WERI-Rb-1 (cell line): ENCODE data around the gene DPF3.
"Not testable (repeated sequence)": the region's sequence is repeated elsewhere in the genome, so short reads cannot be mapped to it uniquely, and the experiment has no call there.

Source experiments
- DNase-seq: peaks from one replicate; pipeline ENCODE4 v3.0.0-alpha.2; 2020
- H3K27ac ChIP-seq: fragments of 250-450 bp; sonication (Bioruptor Pico); 2 replicates; pipeline ENCODE4 v1.5.1; 2020; ENCODE audit warnings: mild to moderate bottlenecking, moderate library complexity
- H3K27me3 ChIP-seq: fragments of 250-450 bp; sonication (Bioruptor Pico); 2 replicates; pipeline ENCODE4 v1.5.1; 2021; ENCODE audit warnings: mild to moderate bottlenecking, low read depth, moderate library complexity; ENCODE audit not compliant: insufficient read depth, severe bottlenecking
- H3K36me3 ChIP-seq: fragments of 250-450 bp; sonication (Bioruptor Pico); 2 replicates; pipeline ENCODE4 v1.5.1; 2020; ENCODE audit warnings: mild to moderate bottlenecking, moderate library complexity
- H3K4me3 ChIP-seq: 2 replicates; pipeline ENCODE4 v1.5.1; 2011; ENCODE audit warnings: low read depth, mild to moderate bottlenecking, control low read depth, low read length
- H3K9me3 ChIP-seq: fragments of 250-450 bp; sonication (Bioruptor Pico); 2 replicates; pipeline ENCODE4 v1.5.1; 2021; ENCODE audit warnings: mild to moderate bottlenecking, moderate library complexity; ENCODE audit not compliant: severe bottlenecking
- TF ChIP-seq, protein P1 (sequence below): IDR thresholded peaks from 2 replicates; pipeline ENCODE4 v1.5.1; 2011; ENCODE audit warnings: low read depth, mild to moderate bottlenecking, control low read depth, inconsistent platforms, low read length

DPF3 gene

DNA sequence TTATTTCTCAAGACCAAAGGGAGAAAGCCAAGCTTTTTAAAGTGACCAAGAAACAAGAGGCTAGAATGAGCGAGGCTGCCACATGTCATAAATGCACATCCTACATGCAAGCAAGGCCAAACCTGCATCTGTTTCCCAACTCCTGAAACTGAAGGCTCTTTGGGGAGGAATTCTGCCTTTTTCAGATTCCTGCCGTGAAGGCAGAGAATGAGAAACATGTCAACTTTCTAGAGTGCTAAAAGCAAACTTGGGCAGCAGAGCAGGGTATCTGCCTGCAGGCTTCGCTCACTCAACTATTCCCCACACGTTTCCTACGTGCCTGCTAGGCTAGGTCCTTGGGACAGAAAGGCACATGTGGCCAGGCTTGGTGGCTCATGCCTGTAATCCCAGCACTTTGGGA lies 15.2 kb downstream of the DPF3 start:
- no peak for DNase-seq
- TF ChIP-seq, protein P1, sequence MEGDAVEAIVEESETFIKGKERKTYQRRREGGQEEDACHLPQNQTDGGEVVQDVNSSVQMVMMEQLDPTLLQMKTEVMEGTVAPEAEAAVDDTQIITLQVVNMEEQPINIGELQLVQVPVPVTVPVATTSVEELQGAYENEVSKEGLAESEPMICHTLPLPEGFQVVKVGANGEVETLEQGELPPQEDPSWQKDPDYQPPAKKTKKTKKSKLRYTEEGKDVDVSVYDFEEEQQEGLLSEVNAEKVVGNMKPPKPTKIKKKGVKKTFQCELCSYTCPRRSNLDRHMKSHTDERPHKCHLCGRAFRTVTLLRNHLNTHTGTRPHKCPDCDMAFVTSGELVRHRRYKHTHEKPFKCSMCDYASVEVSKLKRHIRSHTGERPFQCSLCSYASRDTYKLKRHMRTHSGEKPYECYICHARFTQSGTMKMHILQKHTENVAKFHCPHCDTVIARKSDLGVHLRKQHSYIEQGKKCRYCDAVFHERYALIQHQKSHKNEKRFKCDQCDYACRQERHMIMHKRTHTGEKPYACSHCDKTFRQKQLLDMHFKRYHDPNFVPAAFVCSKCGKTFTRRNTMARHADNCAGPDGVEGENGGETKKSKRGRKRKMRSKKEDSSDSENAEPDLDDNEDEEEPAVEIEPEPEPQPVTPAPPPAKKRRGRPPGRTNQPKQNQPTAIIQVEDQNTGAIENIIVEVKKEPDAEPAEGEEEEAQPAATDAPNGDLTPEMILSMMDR, result no peak
- Histone ChIP-seq H3K4me3 (no peak overlapping the region), H3K27me3 (no peaks in the 10 kb centered on the region), H3K27ac (no peak overlapping the region), H3K9me3 (no peaks in the 10 kb centered on the region), H3K36me3 (no peaks in the 10 kb centered on the region)

DNA sequence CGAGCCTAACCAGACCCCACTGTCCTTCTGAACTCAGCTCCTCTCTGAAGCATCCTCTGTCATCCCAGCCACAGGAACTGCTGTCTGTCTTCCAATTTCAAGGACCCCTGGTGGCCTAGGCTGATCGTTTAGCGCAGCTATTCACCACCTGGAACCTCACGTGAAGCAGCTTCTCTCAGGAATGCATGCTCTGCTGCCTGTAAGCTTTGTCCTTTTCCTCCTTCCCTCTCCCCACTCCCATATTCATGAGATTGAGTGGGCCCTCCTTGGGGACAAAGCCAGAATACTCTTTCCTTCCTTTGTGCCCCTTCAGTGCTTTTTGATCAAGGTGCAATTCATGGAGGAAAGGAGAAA lies 17.2 kb downstream of the DPF3 start:
- no peaks in the 10 kb centered on the region for H3K36me3 ChIP-seq
- H3K9me3 ChIP-seq, result peaks cover 5% of the 10 kb centered on the region
- H3K27ac ChIP-seq, result no peak overlapping the region
- TF ChIP-seq, protein P1, result no peak
- H3K4me3 ChIP-seq, result no peak overlapping the region
- H3K27me3 ChIP-seq, result no peaks in the 10 kb centered on the region
- no peak for DNase-seq

DNA sequence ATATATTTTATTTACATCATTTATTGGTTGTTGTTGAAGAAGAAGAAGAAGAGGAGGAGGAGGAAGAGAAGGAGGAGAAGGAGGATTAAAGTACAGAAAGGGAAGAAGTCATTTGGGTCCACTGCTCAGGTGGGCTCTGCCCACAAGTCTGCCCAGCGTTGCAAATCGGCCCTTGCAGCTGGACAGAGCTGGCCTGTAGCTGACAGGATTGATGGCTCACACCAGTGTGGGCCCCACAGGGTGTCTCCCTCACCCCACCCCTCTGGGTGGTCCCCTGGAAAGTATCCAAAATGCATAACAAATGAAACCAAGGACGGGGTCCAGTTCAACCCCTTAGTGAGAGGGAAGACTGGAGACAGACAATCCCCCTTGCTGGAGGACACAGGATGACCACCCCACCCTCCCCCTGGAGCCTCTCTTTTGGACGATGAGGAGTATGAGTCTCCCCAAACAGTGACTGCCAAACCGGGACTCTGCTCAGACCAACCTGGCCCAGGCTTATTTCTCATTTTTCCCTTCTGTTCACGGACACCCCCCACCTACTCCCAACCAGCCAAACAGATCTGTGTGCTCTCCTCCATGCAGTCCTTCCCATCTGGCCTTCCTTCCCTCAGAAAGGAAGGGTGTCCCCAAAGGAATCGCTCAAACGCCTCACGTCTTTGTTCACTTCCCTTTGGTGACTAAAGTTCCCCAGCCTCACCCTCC lies 17.7 kb downstream of the DPF3 start:
- Histone ChIP-seq H3K9me3 (peaks cover 8% of the 10 kb centered on the region), H3K36me3 (no peaks in the 10 kb centered on the region), H3K27ac (no peak overlapping the region), H3K27me3 (no peaks in the 10 kb centered on the region), H3K4me3 (no peak overlapping the region)
- TF ChIP-seq, protein P1, result no peak
- no peak for DNase-seq

DNA sequence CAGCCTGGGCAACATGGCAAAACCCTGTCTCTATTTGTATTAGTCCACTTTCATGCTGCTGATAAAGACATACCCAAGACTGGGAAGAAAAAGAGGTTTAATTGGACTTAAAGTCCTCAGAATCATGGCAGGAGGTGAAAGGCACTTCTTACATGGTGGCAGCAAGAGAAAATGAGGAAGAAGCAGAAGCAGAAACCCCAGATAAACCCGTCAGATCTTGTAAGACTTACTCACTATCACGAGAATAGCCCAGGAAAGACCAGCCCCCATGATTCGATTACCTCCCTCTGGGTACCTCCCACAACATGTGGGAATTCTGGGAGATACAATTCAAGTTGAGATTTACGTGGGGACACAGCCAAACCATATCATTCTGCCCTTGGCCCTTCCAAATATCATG lies 23.0 kb downstream of the DPF3 start:
- not testable (repeated sequence) for H3K27me3 ChIP-seq, H3K27ac ChIP-seq, H3K4me3 ChIP-seq, H3K9me3 ChIP-seq, H3K36me3 ChIP-seq, DNase-seq

DNA sequence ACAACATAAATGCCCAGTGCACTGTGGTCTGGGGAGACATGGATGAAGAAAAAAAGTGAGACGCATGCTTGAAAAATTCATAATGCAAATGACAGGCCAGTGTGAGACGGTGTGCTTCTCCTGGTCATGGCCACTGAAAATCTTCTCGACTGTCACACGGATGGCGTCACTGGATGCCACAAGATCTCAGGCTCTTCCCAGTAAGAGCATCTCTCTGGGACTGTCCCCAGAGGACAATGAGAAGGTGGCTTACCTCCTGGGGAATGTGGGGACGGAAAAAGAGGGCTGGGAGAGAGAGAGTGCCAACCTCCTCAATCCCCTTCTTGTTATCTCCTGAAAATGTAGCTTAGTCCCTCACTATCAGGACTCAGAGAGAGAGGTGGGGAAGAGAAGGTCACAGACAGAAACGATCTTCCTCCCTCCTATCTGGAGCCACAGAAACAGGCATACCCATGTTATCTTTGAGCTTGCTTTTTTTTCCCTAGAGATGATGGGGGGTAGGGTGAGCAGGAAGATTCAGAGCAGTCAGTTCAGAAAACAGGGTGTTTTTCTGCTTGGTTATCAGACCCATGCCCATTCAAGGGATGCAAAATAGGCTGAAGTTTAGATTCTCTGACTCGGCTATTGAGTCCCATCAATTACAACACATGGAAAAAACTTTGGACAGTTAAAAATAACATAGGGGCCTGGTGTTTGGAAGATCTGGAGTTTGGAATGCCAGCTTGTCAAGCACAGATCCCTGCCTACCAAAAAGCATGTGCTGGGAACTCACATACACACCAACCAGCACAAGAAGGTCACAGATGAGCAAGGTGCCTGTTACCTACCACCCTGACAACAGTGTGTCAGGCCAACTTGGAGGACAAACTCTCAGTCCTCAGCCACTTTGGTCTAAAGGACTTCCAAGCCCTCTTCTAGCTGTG lies 24.2 kb downstream of the DPF3 start:
- no peaks in the 10 kb centered on the region for H3K36me3 ChIP-seq
- TF ChIP-seq, protein P1, result no peak
- no peak for DNase-seq
- H3K27ac ChIP-seq, result no peak overlapping the region
- no peak overlapping the region for H3K4me3 ChIP-seq
- H3K9me3 ChIP-seq, result peaks cover 8% of the 10 kb centered on the region
- H3K27me3 ChIP-seq, result no peaks in the 10 kb centered on the region

DNA sequence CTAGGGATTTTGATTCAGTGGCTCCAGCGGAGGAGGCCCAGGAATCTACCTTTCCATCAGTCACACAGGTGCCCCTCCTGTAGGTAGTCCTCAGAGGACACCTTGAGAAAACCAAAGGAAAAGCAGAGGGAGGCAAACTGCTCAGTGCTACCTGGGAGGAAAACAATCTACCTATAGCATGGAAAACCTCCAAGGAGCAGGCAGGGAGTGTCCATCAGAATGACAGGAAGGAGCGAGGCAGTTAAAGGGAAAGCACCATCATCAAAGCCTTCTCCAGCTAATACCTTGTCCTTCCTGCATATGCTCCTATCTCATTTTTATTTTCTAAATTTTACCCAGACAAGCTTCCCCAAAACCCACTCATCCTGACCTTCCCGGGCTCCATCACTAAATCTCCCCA lies 25.4 kb downstream of the DPF3 start:
- no peak overlapping the region for H3K4me3 ChIP-seq
- TF ChIP-seq, protein P1, result no peak
- H3K27me3 ChIP-seq, result no peaks in the 10 kb centered on the region

More for the DNA sequence above, 25.4 kb downstream of the DPF3 start:
- Histone ChIP-seq H3K36me3 (no peaks in the 10 kb centered on the region), H3K27ac (no peak overlapping the region), H3K9me3 (peaks cover 8% of the 10 kb centered on the region)
- DNase-seq, result no peak
